CD4-positive, alpha-beta T cell (primary cell): Measurements from ENCODE around the gene ROCK2. TPM values are rescaled to one million over a fixed set of nuclear protein-coding genes. Genes with fewer than 3 reads are reported as not detected.

Experiments used
- ATAC-seq: fragments of 200-7000 bp; cut with Tn5 transposase; one replicate; pipeline ENCODE4 v1.10.0; 2022; ENCODE audit warnings: mild to moderate bottlenecking; ENCODE audit not compliant: poor library complexity
- CTCF ChIA-PET: fragments of 350-600 bp; sonication (Branson Sonifier 250); formaldehyde crosslinking; loops from one replicate; lab custom pipeline; 2021; ENCODE audit warnings: antibody characterized with exemption, inconsistent platforms; lab: Charles Lee
- POLR2A ChIA-PET: fragments of 350-600 bp; sonication (Branson Sonifier 250); formaldehyde crosslinking; loops from one replicate; lab custom pipeline; 2021; ENCODE audit warnings: antibody characterized with exemption, inconsistent platforms; lab: Charles Lee
- DNase-seq, 14 experiments: peaks; one replicate each; pipeline ENCODE4 v3.0.0-alpha.2; 2013 to 2020; ENCODE audit warnings: mixed read lengths in 2 of 14
- H3K27ac ChIP-seq, 2 donors: one replicate each; pipeline versions ENCODE4 v1.5.1 to v1.7.0; 2013; ENCODE audit warnings: low read length in 2 of 2, low read depth in 1 of 2, mild to moderate bottlenecking in 1 of 2
- H3K27me3 ChIP-seq, 2 experiments: 1 replicate in 1 of 2; 2 replicates in 1 of 2; pipeline versions ENCODE4 v1.6.1 to v1.7.0; 2013; ENCODE audit warnings: low read length in 2 of 2, control low read depth in 1 of 2, mild to moderate bottlenecking in 1 of 2, moderate library complexity in 1 of 2; ENCODE audit not compliant: insufficient read depth in 2 of 2, control insufficient read depth in 1 of 2
- H3K36me3 ChIP-seq: one replicate; pipeline ENCODE4 v1.6.1; 2013; ENCODE audit warnings: low read length, control low read depth; ENCODE audit not compliant: insufficient read depth
- H3K4me1 ChIP-seq: one replicate; pipeline ENCODE4 v1.6.1; 2013; ENCODE audit warnings: low read length, control low read depth; ENCODE audit not compliant: insufficient read depth
- H3K4me3 ChIP-seq: one replicate; pipeline ENCODE4 v1.5.1; 2013; ENCODE audit warnings: mild to moderate bottlenecking, low read length, moderate library complexity
- H3K9me3 ChIP-seq, 2 experiments: 1 replicate in 1 of 2; 2 replicates in 1 of 2; pipeline versions ENCODE4 v1.6.1 to v1.7.0; 2013; ENCODE audit warnings: low read length in 2 of 2, mild to moderate bottlenecking in 2 of 2, control low read depth in 1 of 2, moderate library complexity in 1 of 2; ENCODE audit not compliant: control insufficient read depth in 1 of 2, insufficient read depth in 1 of 2
- H3K27ac Mint-ChIP-seq: one replicate; pipeline ENCODE4 v1.8.0; 2020; ENCODE audit warnings: mixed read lengths
- H3K27me3 Mint-ChIP-seq: one replicate; pipeline ENCODE4 v1.8.0; 2021; ENCODE audit warnings: mixed read lengths
- H3K36me3 Mint-ChIP-seq: one replicate; pipeline ENCODE4 v1.8.0; 2021; ENCODE audit warnings: low read depth, mixed read lengths
- H3K4me1 Mint-ChIP-seq: one replicate; pipeline ENCODE4 v1.8.0; 2021; ENCODE audit warnings: low read depth, mixed read lengths
- H3K4me3 Mint-ChIP-seq: one replicate; pipeline ENCODE4 v1.8.0; 2020; ENCODE audit warnings: mild to moderate bottlenecking, mixed read lengths
- H3K9me3 Mint-ChIP-seq: one replicate; pipeline ENCODE4 v1.8.0; 2020; ENCODE audit warnings: mixed read lengths
- CTCF ChIP-seq: fragments of 200-600 bp; IDR thresholded peaks from one replicate; pipeline ENCODE4 v1.8.0; 2022; ENCODE audit warnings: antibody characterized with exemption, mild to moderate bottlenecking
- intact Hi-C, 2 experiments: fragments of 100-400 bp; cut with DNase I in 1 of 2; cut with micrococcal nuclease in 1 of 2; formaldehyde crosslinking; loops; one replicate each; pipeline versions ENCODE4 v1.15.1 to v1.9.0; 2023 to 2025; cut with DNase I, micrococcal nuclease
- total RNA-seq, 174 experiments: library from RNA in 2 of 174; stranded (reverse) in 2 of 174; gene quantifications; one replicate each; pipeline ENCODE4 v1.2.3 and lab custom pipeline; 2021 to 2026

The ROCK2 gene
- total RNA-seq, 2 experiments from 2014 or later = 6.9 to 9.4 TPM

DNA sequence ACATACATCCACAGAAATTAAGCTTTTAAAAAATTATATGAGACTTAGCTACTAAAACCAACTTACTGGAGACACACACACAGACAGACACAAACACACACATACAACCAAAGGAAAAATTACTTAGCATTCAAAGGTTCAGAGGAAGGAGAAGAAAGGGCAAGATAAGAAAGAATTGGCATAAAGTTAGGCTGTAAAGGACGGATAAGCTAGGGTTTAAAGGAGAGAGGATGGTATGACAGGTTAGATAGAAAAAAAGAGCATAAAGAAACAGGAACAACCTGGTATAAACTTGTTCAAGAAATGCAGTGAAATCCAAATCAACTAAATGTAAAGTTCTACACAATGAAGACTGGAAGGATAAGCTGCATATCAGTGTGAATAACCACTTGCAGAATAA is 115.7 kb downstream of the ROCK2 start:
- H3K4me3 ChIP-seq = no peak overlapping the region
- H3K9me3 ChIP-seq = no peaks in the 10 kb centered on the region
- Mint-ChIP-seq H3K4me3 (no peak overlapping the region), H3K27me3 (no peaks in the 10 kb centered on the region), H3K9me3 (no peaks in the 10 kb centered on the region), H3K27ac (no peak overlapping the region), H3K36me3 (peaks cover 28% of the 10 kb centered on the region), H3K4me1 (no peaks in the 10 kb centered on the region)
- TF ChIP-seq CTCF = no peak
- DNase-seq (no peak), ATAC-seq (no peak)
- H3K36me3 ChIP-seq = peaks cover 9% of the 10 kb centered on the region
- ChIA-PET CTCF (interaction anchor here (1.0 kb wide), 1 partner anchor 16 kb away, joined by 3 read pairs; no protein-coding TSS in a partner anchor), POLR2A (no interaction called here)
- H3K4me1 ChIP-seq = no peaks in the 10 kb centered on the region
- H3K27me3 ChIP-seq = no peaks in the 10 kb centered on the region
- H3K27ac ChIP-seq = no peak overlapping the region
- intact Hi-C loops = no loop called here

- Mint-ChIP-seq H3K27ac (no peak overlapping the region), H3K9me3 (no peaks in the 10 kb centered on the region), H3K4me3 (no peak overlapping the region), H3K36me3 (peaks cover 37% of the 10 kb centered on the region), H3K4me1 (no peaks in the 10 kb centered on the region), H3K27me3 (no peaks in the 10 kb centered on the region)
- ATAC-seq = no peak
- ChIA-PET CTCF (no interaction called here), POLR2A (no interaction called here)
- no peak overlapping the region for H3K4me3 ChIP-seq
- peaks cover 9% of the 10 kb centered on the region for H3K36me3 ChIP-seq
- no peak for TF ChIP-seq CTCF
- no peaks in the 10 kb centered on the region for H3K9me3 ChIP-seq
- no peak overlapping the region for H3K27ac ChIP-seq
- DNase-seq = no peak
- no peaks in the 10 kb centered on the region for H3K27me3 ChIP-seq
- no peaks in the 10 kb centered on the region for H3K4me1 ChIP-seq
- intact Hi-C loops = no loop called here
These were observed 116.8 kb downstream of the ROCK2 start for GRCh38 chr2:11227595-11227994.

DNA sequence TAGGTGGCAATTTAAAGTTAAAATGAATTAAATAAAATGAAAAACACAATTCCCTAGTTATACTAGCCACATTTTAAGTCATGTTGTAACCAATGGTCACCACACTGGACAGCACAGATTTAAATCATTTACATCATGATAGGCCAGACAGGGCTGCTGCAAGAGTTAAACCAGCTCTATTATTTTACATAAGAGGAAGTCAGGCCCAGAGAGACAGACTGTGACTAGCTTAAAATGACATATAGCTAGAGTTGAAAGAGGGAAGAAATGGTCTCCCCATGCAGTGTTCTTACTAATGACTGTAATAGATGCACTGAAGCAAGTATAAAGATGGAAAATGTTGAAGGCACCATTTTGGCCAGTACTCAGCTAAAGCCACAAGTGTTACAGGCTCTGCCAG is 119.5 kb downstream of the ROCK2 start:
- ATAC-seq (no peak), DNase-seq (no peak)
- POLR2A ChIA-PET = no interaction called here
- no peak overlapping the region for H3K4me3 ChIP-seq
- no peaks in the 10 kb centered on the region for H3K9me3 ChIP-seq
- no peaks in the 10 kb centered on the region for H3K4me1 ChIP-seq
- H3K36me3 ChIP-seq = peaks cover 18% of the 10 kb centered on the region
- no peak overlapping the region for H3K27ac Mint-ChIP-seq
- H3K4me1 Mint-ChIP-seq = no peaks in the 10 kb centered on the region
- no peaks in the 10 kb centered on the region for H3K27me3 Mint-ChIP-seq
- no peak for TF ChIP-seq CTCF
- peaks cover 49% of the 10 kb centered on the region for H3K36me3 Mint-ChIP-seq
- CTCF ChIA-PET = no interaction called here
- no peaks in the 10 kb centered on the region for H3K9me3 Mint-ChIP-seq
- no peaks in the 10 kb centered on the region for H3K27me3 ChIP-seq
- H3K4me3 Mint-ChIP-seq = no peak overlapping the region
- intact Hi-C loops = no loop called here
- no peak overlapping the region for H3K27ac ChIP-seq
